H9 (cell line): ENCODE measurements around the gene PRKCZ. TPM values are rescaled to one million over a fixed set of nuclear protein-coding genes. Genes with fewer than 3 reads are reported as not detected.

Source experiments
- DNase-seq: peaks from one replicate; pipeline ENCODE4 v3.0.0-alpha.2; 2017
- H2AFZ ChIP-seq: one replicate; pipeline ENCODE4 v1.6.1; 2013; ENCODE audit warnings: mild to moderate bottlenecking, low read length, control low read depth, moderate library complexity
- H2AK5ac ChIP-seq: 2 replicates; pipeline ENCODE4 v1.6.1; 2013; ENCODE audit warnings: low read length, control low read depth, mixed read lengths; ENCODE audit not compliant: insufficient read length
- H2BK120ac ChIP-seq: one replicate; pipeline ENCODE4 v1.6.1; 2013; ENCODE audit warnings: low read depth, mild to moderate bottlenecking, low read length, control low read depth, inconsistent platforms; ENCODE audit not compliant: poor library complexity, severe bottlenecking
- H2BK12ac ChIP-seq: 2 replicates; pipeline ENCODE4 v1.6.1; 2013; ENCODE audit warnings: low read length, control low read depth, mixed read lengths, low read depth; ENCODE audit not compliant: insufficient read length
- H2BK15ac ChIP-seq: 2 replicates; pipeline ENCODE4 v1.6.1; 2013; ENCODE audit warnings: low read depth, low read length, control low read depth
- H2BK20ac ChIP-seq: one replicate; pipeline ENCODE4 v1.6.1; 2013; ENCODE audit warnings: low read depth, mild to moderate bottlenecking, low read length, control low read depth, inconsistent platforms; ENCODE audit not compliant: poor library complexity, severe bottlenecking
- H2BK5ac ChIP-seq: 2 replicates; pipeline ENCODE4 v1.6.1; 2013; ENCODE audit warnings: low read length, control low read depth, mixed read lengths; ENCODE audit not compliant: insufficient read length
- H3K14ac ChIP-seq: 2 replicates; pipeline ENCODE4 v1.6.1; 2013; ENCODE audit warnings: low read length, control low read depth; ENCODE audit not compliant: insufficient read depth
- H3K18ac ChIP-seq: 2 replicates; pipeline ENCODE4 v1.6.1; 2013; ENCODE audit warnings: low read depth, mild to moderate bottlenecking, mixed read lengths, low read length, control low read depth; ENCODE audit not compliant: insufficient read length
- H3K23ac ChIP-seq: 2 replicates; pipeline ENCODE4 v1.6.1; 2013; ENCODE audit warnings: low read length, control low read depth, mixed read lengths, low read depth; ENCODE audit not compliant: insufficient read length
- H3K23me2 ChIP-seq: 2 replicates; pipeline ENCODE4 v1.6.1; 2013; ENCODE audit warnings: low read depth, mild to moderate bottlenecking, mixed read lengths, low read length, control low read depth; ENCODE audit not compliant: insufficient read length, poor library complexity, severe bottlenecking
- H3K27ac ChIP-seq: 2 replicates; pipeline ENCODE4 v1.5.1; 2013; ENCODE audit warnings: low read length, control low read depth, mixed read lengths, low read depth; ENCODE audit not compliant: insufficient read length
- H3K27me3 ChIP-seq: 2 replicates; pipeline ENCODE4 v1.6.1; 2013; ENCODE audit warnings: low read length, control low read depth, inconsistent platforms; ENCODE audit not compliant: insufficient read depth
- H3K4ac ChIP-seq: 2 replicates; pipeline ENCODE4 v1.6.1; 2013; ENCODE audit warnings: low read depth, mild to moderate bottlenecking, control low read depth, inconsistent platforms, low read length, moderate library complexity
- H3K4me1 ChIP-seq: 2 replicates; pipeline ENCODE4 v1.6.1; 2013; ENCODE audit warnings: low read length, control low read depth, inconsistent platforms; ENCODE audit not compliant: insufficient read depth
- H3K4me2 ChIP-seq: 2 replicates; pipeline ENCODE4 v1.6.1; 2013; ENCODE audit warnings: low read length, control low read depth, mixed read lengths; ENCODE audit not compliant: insufficient read length, insufficient read depth
- H3K56ac ChIP-seq: 2 replicates; pipeline ENCODE4 v1.6.1; 2013; ENCODE audit warnings: low read depth, mild to moderate bottlenecking, mixed read lengths, low read length, control low read depth; ENCODE audit not compliant: insufficient read length
- H3K79me1 ChIP-seq: 2 replicates; pipeline ENCODE4 v1.6.1; 2013; ENCODE audit warnings: low read depth, mild to moderate bottlenecking, moderate library complexity, low read length, control low read depth, inconsistent platforms; ENCODE audit not compliant: insufficient read depth, poor library complexity, severe bottlenecking
- H3K79me2 ChIP-seq: 2 replicates; pipeline ENCODE4 v1.6.1; 2013; ENCODE audit warnings: low read length, control low read depth, inconsistent platforms; ENCODE audit not compliant: insufficient read depth
- H3K9ac ChIP-seq: 2 replicates; pipeline ENCODE4 v1.6.1; 2013; ENCODE audit warnings: low read length, control low read depth, mixed read lengths; ENCODE audit not compliant: insufficient read length; ENCODE audit errors: extremely low read depth
- H3K9me3 ChIP-seq: one replicate; pipeline ENCODE4 v1.6.1; 2013; ENCODE audit warnings: low read depth, low read length, inconsistent platforms; ENCODE audit not compliant: control insufficient read depth
- H3T11ph ChIP-seq: one replicate; pipeline ENCODE4 v1.6.1; 2013; ENCODE audit warnings: mild to moderate bottlenecking, low read length, control low read depth, inconsistent platforms
- H4K20me1 ChIP-seq: one replicate; pipeline ENCODE4 v1.6.1; 2013; ENCODE audit not compliant: control insufficient read depth, insufficient read length, insufficient read depth
- H4K5ac ChIP-seq: 2 replicates; pipeline ENCODE4 v1.6.1; 2013; ENCODE audit warnings: low read depth, mild to moderate bottlenecking, mixed read lengths, low read length, control low read depth; ENCODE audit not compliant: insufficient read length
- H4K8ac ChIP-seq: replicated peaks from 2 replicates; pipeline ENCODE4 v1.6.1; 2013; ENCODE audit warnings: low read length, control low read depth, mixed read lengths, low read depth; ENCODE audit not compliant: insufficient read length
- H4K91ac ChIP-seq: 2 replicates; pipeline ENCODE4 v1.6.1; 2013; ENCODE audit warnings: low read depth, mild to moderate bottlenecking, moderate library complexity, mixed read lengths, low read length, control low read depth; ENCODE audit not compliant: insufficient read length
- H3K27ac Mint-ChIP-seq, 3 experiments: 2 replicates in 2 of 3; 3 replicates in 1 of 3; pipeline ENCODE4 v1.8.0; 2020 to 2021; ENCODE audit warnings: mixed read lengths in 3 of 3, mild to moderate bottlenecking in 1 of 3, moderate library complexity in 1 of 3
- H3K27me3 Mint-ChIP-seq: 2 replicates; pipeline ENCODE4 v1.8.0; 2021; ENCODE audit warnings: low read depth, mild to moderate bottlenecking, moderate library complexity, mixed read lengths
- H3K36me3 Mint-ChIP-seq, 3 experiments: 2 replicates in 2 of 3; 3 replicates in 1 of 3; pipeline ENCODE4 v1.8.0; 2020 to 2021; ENCODE audit warnings: low read depth in 3 of 3, mixed read lengths in 3 of 3; ENCODE audit not compliant: insufficient read depth in 1 of 3
- H3K4me1 Mint-ChIP-seq, 2 experiments: 2 replicates each; pipeline ENCODE4 v1.8.0; 2020; ENCODE audit warnings: mixed read lengths in 2 of 2
- H3K4me3 Mint-ChIP-seq, 2 experiments: 2 replicates in 1 of 2; 3 replicates in 1 of 2; pipeline ENCODE4 v1.8.0; 2020 to 2021; ENCODE audit warnings: mild to moderate bottlenecking in 2 of 2, mixed read lengths in 2 of 2, moderate library complexity in 1 of 2
- H3K9me3 Mint-ChIP-seq, 2 experiments: 2 replicates in 1 of 2; 3 replicates in 1 of 2; pipeline ENCODE4 v1.8.0; 2020; ENCODE audit warnings: mild to moderate bottlenecking in 2 of 2, mixed read lengths in 2 of 2, moderate library complexity in 1 of 2
- WGBS: extraction: QIAGEN DNeasy Blood & Tissue Kit; methylation state at CpG from one replicate; pipeline ENCODE4 v1.1.7; 2013; ENCODE audit warnings: missing lambda C conversion rate, low lambda C conversion rate, mixed read lengths; ENCODE audit not compliant: insufficient read length; ENCODE audit errors: extremely low coverage; 5-methylcytosine and 5-hydroxymethylcytosine counted together
- total RNA-seq: library from RNA; stranded (reverse); gene quantifications from 2 replicates; pipeline ENCODE4 v1.2.1, GENCODE V29; 2021
- TF ChIP-seq, protein P1 (sequence below): fragments of 200-600 bp; sonication (generic); conservative IDR thresholded peaks from 3 replicates; pipeline ENCODE4 v1.8.0; 2021; ENCODE audit warnings: antibody characterized with exemption, mild to moderate bottlenecking

Gene PRKCZ
- total RNA-seq, 1 experiment from 2014 or later, result 48.4 TPM

DNA sequence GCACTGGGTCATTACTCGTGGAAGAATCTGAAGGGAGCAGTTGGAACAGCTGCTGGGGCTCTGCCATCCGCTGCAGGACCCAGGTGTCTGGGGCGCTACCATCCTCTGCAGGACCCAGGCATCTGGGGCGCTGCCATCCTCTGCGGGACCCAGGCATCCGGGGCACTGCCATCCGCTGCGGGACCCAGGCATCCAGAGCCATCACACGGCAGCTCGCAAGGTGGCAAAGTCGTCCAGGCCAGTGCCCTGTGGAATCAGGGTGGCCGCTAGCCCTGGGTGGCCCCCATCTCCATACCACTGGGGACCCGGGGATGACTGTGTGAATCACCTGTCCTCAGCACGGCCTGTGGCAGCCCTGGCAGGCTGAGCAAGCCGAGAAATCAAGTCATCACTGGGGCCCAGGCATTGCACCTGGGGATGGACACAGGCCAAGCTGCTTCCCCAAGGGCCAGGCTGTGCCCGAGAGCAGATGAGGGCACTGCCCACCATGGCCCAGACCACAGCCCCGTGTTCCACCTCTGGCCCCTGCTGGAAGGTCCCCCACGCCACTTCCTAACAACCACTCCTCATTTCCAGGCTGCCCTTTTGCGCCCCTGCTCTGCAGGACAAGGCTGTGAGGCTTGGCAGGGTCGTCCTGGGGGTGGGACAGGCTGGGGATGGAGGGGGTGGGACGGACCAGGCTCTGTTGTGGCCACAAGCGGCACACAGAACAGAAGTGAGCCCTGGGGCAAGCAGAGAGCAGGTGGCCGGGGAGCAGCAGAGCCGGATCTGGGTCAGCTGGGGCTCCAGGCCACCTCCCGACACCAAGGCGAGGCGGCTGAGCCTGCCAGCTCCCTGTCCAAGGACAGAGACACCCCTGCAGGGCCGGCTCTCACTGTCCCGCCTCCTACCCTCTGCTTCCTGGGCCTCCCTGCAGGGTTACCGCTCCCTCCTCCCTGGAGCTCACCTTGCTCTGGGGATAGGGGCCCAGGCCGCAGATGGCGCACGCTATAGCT lies 18.4 kb upstream of the PRKCZ start:
- no peak overlapping the region for H2BK15ac ChIP-seq
- TF ChIP-seq, protein P1, sequence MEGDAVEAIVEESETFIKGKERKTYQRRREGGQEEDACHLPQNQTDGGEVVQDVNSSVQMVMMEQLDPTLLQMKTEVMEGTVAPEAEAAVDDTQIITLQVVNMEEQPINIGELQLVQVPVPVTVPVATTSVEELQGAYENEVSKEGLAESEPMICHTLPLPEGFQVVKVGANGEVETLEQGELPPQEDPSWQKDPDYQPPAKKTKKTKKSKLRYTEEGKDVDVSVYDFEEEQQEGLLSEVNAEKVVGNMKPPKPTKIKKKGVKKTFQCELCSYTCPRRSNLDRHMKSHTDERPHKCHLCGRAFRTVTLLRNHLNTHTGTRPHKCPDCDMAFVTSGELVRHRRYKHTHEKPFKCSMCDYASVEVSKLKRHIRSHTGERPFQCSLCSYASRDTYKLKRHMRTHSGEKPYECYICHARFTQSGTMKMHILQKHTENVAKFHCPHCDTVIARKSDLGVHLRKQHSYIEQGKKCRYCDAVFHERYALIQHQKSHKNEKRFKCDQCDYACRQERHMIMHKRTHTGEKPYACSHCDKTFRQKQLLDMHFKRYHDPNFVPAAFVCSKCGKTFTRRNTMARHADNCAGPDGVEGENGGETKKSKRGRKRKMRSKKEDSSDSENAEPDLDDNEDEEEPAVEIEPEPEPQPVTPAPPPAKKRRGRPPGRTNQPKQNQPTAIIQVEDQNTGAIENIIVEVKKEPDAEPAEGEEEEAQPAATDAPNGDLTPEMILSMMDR, result no peak
- no peaks in the 10 kb centered on the region for H3K79me1 ChIP-seq
- peaks cover 0 to 9% of the 10 kb centered on the region in 2 experiments; a peak in 2 of 4 replicates for H3K4me1 Mint-ChIP-seq
- no peak overlapping the region for H2BK5ac ChIP-seq
- H3K27me3 Mint-ChIP-seq, result no peaks in the 10 kb centered on the region
- no peak overlapping the region for H3K4ac ChIP-seq
- no peaks in the 10 kb centered on the region for H3K9me3 Mint-ChIP-seq
- H2AK5ac ChIP-seq, result no peak overlapping the region
- no peak overlapping the region; the same call in 1 of the 2 replicates for H3K14ac ChIP-seq
- no peak overlapping the region for H3K27ac ChIP-seq
- no peak for DNase-seq
- no peak overlapping the region for H3K4me3 Mint-ChIP-seq
- no peaks in the 10 kb centered on the region for H3K36me3 Mint-ChIP-seq
- H3K4me1 ChIP-seq, result no peaks in the 10 kb centered on the region
- H3T11ph ChIP-seq, result no peak overlapping the region
- no CpG with 5 or more reads among the region's 33 CpGs for WGBS
- H4K8ac ChIP-seq, result no peak overlapping the region
- H3K4me2 ChIP-seq, result no peak overlapping the region
- H4K20me1 ChIP-seq, result no peaks in the 10 kb centered on the region
- no peak overlapping the region for H2AFZ ChIP-seq
- H3K9me3 ChIP-seq, result no peaks in the 10 kb centered on the region
- no peak overlapping the region for H3K56ac ChIP-seq
- H4K5ac ChIP-seq, result no peak overlapping the region
- H4K91ac ChIP-seq, result no peak overlapping the region
- H2BK12ac ChIP-seq, result no peak overlapping the region
- no peak overlapping the region for H3K9ac ChIP-seq
- no peak overlapping the region for H2BK120ac ChIP-seq
- H2BK20ac ChIP-seq, result no peak overlapping the region
- no peak overlapping the region for H3K18ac ChIP-seq
- no peaks in the 10 kb centered on the region for H3K79me2 ChIP-seq
- H3K23ac ChIP-seq, result no peak overlapping the region
- H3K27me3 ChIP-seq, result no peaks in the 10 kb centered on the region
- H3K27ac Mint-ChIP-seq, result no peak overlapping the region
- no peaks in the 10 kb centered on the region for H3K23me2 ChIP-seq
